22Rv1 (cell line): ENCODE measurements around the gene IL36RN.

Experiments used
- H3K27ac ChIP-seq: fragments of 450-650 bp; 2 replicates; pipeline ENCODE4 v1.5.1; 2017
- ZFX ChIP-seq: fragments of 450-650 bp; IDR thresholded peaks from 2 replicates; pipeline ENCODE4 v1.6.1; 2017; ENCODE audit warnings: antibody characterized with exemption, borderline replicate concordance
- TF ChIP-seq, protein P1 (sequence below): fragments of 450-650 bp; IDR thresholded peaks from 2 replicates; pipeline ENCODE4 v1.5.1; 2017; ENCODE audit warnings: mild to moderate bottlenecking

Gene IL36RN

DNA sequence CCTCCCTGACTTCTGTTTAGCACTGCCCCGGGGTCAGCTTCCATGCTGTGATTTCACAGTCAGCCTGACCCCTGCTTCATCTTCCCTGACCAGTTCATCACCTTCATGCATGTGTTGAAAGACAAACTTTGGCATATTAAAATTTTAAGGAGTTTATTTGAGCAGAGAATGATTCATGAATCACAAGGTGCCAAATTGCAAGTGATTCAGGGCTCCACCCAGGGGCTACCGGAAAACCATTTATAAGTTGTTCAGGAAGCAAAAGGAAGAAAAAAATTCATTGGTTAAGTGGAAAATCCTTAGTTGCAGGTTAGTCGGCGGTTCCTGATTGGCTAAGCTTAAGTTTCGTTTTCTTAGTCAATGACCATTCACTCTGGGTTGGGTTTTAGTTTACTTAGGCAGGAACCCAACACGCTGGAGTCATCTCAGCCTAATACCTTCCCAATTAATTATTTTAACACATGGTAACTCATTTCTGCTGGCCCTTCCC is 19.4 kb downstream of the IL36RN start:
- H3K27ac ChIP-seq, result peak overlapping the region; percentile 55
- TF ChIP-seq, protein P1, sequence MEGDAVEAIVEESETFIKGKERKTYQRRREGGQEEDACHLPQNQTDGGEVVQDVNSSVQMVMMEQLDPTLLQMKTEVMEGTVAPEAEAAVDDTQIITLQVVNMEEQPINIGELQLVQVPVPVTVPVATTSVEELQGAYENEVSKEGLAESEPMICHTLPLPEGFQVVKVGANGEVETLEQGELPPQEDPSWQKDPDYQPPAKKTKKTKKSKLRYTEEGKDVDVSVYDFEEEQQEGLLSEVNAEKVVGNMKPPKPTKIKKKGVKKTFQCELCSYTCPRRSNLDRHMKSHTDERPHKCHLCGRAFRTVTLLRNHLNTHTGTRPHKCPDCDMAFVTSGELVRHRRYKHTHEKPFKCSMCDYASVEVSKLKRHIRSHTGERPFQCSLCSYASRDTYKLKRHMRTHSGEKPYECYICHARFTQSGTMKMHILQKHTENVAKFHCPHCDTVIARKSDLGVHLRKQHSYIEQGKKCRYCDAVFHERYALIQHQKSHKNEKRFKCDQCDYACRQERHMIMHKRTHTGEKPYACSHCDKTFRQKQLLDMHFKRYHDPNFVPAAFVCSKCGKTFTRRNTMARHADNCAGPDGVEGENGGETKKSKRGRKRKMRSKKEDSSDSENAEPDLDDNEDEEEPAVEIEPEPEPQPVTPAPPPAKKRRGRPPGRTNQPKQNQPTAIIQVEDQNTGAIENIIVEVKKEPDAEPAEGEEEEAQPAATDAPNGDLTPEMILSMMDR, result no peak
- TF ChIP-seq ZFX, result no peak

DNA sequence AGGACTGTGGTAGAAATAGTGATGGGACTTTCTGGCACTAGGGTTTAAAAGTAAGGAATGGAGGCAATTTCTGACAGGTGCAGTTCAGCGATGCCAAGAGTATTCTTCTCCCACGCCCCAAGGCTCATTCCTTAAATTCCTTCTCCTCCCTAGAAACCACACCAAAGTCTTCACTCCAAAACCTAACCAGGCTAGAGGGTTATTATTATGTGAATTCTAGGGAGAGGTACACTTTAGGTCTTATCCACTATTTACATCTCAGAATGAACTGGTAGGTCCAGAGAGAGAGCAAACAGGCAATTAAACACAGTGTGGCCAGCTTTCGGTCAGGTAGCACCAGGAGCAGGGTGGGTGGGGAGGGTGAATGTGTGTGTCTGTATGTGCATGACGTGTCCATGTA is 20.1 kb downstream of the IL36RN start:
- H3K27ac ChIP-seq, result peak overlapping the region; percentile 55
- TF ChIP-seq, protein P1, result no peak
- TF ChIP-seq ZFX, result no peak

DNA sequence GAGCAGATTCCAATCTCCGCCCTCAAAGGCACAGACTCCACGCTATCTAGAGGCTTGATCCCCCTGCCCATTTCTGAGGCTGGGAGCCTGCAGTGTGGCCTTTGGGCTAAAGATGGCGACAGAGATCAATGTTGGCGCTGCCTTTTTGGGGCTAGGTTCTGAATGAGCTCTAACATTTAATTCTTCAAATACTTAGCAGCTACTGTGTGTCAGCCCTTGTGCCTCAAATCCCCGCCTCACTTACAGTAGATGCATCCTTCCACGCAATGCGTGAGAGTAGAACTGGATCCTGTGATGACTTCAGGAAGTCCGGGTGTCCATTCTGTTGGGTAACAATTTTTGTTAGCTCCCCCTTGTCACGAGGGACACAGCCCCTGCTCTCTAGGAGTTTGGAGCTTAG is 21.1 kb downstream of the IL36RN start:
- H3K27ac ChIP-seq, result peak overlapping the region; percentile 55
- TF ChIP-seq, protein P1, result peak; percentile 86
- TF ChIP-seq ZFX, result no peak

DNA sequence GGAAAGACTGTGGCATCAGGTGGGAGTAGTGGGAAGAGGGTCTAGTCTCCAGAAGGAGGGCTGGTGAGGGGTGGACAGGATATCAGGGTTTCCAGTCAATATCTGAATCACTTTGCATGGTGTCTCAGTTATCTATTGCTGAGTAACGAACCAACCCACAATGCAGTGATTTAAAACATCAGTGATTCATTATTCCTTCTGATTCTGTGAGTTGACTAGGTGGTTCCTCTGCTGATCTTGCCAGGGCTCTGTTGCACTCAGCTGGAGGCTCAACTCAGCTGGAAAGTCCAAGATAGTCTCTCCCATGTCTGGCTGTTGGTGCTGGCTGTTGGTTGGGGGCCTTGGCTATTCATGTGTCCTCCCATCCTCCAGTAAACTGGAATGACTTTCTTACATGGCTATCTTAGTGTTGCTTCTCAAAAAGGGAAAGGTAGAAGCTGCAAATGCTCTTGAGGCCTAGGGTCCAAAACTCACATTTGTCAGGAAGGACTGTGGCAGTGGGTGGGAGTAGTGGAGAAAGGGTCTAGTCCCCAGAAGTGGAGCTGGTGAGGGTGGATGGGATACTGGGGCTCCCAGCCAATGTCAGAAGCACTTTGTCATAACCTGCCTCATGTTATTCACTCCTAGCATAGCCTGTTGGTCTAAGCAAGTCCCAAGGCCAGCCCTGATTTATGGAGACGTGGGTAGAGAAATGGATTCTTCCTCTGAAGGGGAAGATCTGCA is 22.7 kb downstream of the IL36RN start:
- TF ChIP-seq, protein P1, result no peak
- TF ChIP-seq ZFX, result no peak
- no peak overlapping the region for H3K27ac ChIP-seq

DNA sequence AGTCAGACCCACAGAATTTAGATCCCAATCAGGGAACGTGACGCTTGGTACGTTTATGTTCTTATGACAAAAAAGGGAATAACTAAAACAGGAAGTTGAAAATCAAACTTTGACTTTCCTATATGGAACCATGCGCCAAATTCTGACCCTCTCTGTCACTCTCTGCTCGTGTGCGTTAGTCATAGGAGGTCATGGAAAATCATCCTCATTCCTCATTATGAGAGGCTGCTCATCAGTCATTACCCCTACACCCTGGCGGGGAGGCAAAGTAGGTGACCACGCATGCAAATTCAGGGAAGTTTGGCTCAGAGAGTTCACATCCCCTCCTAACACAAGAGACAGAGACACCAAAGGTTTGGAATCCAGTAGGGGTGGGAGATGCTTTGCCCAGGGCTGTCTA is 24.3 kb downstream of the IL36RN start:
- TF ChIP-seq, protein P1, result no peak
- no peak for TF ChIP-seq ZFX
- no peak overlapping the region for H3K27ac ChIP-seq

DNA sequence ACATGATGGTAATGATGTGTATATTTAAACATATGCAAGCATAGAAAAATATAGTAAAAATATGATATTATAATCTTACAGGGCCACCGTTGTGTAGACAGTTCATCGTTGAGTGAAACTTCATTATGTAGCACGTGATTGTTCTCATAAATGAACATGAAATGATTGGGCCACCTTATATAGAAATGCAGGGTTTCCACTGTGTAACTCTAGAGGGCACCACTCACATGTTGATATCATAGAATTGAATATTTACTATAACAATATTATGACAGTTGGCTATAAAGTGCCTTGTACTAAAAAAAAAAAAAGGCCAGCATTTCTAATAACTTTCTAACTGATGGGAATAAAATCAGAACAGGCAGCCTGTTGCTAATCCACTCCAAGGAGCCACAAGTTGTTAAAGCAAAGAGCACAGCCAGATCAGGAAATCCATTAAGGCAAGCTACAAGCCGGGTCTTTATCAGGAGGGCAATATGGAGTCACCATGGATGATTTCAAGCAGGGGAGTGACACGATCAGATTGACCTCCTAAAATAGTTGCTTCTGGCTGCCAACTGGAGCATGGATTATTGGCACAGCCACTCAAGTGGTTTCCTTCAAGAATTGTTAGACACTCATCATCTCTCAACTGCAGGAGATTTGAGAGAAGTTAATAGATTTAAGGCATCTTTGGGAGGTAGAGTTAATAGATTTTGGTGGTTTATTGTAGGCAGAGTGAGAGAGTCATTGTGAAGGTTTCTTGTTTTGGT is 25.4 kb downstream of the IL36RN start:
- no peak for TF ChIP-seq ZFX
- TF ChIP-seq, protein P1, result peak; percentile 75
- no peak overlapping the region for H3K27ac ChIP-seq

DNA sequence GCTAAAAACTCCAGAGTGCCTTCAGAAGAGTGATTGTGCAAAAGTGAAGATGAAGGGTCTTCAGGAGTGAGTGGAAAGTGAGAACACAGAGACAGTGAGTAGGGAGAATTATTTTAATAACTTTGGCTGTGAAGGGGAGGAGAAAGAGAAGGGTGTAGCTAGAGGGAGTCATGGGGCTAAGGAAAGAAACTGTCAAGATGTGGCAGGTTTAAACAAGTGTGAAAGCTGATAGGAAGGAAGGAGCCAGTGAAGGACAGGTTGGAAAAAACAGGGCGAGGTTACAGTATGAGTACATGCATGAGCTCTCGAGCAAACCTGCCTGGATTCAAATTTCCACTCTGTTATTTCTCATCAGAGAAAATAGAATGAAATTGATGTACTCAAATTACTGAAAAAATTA is 26.5 kb downstream of the IL36RN start:
- no peak overlapping the region for H3K27ac ChIP-seq
- TF ChIP-seq ZFX, result no peak
- TF ChIP-seq, protein P1, result no peak
